Uterus (tissue), 4 donors: ENCODE data around the gene HSPB6. TPM values are rescaled to one million over a fixed set of nuclear protein-coding genes. Genes with fewer than 3 reads are reported as not detected.

ENCODE experiments used
- DNase-seq, 2 donors: peaks; one replicate each; pipeline ENCODE4 v3.0.0-alpha.2; 2019 to 2020
- H3K27ac ChIP-seq, 2 donors: fragments of 200-600 bp; sonication (generic); 1 replicate in 1 of 2; 2 replicates in 1 of 2; pipeline ENCODE4 v1.5.1; 2016 to 2018
- H3K27me3 ChIP-seq, 2 donors: fragments of 200-600 bp; sonication (generic); one replicate each; pipeline ENCODE4 v1.5.1; 2018 to 2019; ENCODE audit warnings: control low read depth in 1 of 2
- H3K36me3 ChIP-seq, 2 donors: fragments of 200-600 bp; sonication (generic); one replicate each; pipeline ENCODE4 v1.5.1; 2019; ENCODE audit warnings: control low read depth in 1 of 2
- H3K4me1 ChIP-seq, 2 donors: fragments of 200-600 bp; sonication (generic); one replicate each; pipeline ENCODE4 v1.5.1; 2018 to 2019; ENCODE audit warnings: control low read depth in 1 of 2
- H3K4me3 ChIP-seq, 2 donors: fragments of 200-600 bp; sonication (generic); 1 replicate in 1 of 2; 2 replicates in 1 of 2; pipeline ENCODE4 v1.5.1; 2018 to 2019; ENCODE audit warnings: mild to moderate bottlenecking in 1 of 2
- H3K9me3 ChIP-seq, 2 donors: fragments of 200-600 bp; sonication (generic); one replicate each; pipeline ENCODE4 v1.5.1; 2019; ENCODE audit warnings: control low read depth in 1 of 2
- CTCF ChIP-seq, 4 experiments: fragments of 200-600 bp in 2 of 4; fragments of 450-650 bp in 2 of 4; sonication (generic) in 2 of 4; IDR thresholded peaks; one replicate each; pipeline ENCODE4 v1.5.1; 2016 to 2019; ENCODE audit warnings: antibody characterized with exemption in 4 of 4, mild to moderate bottlenecking in 2 of 4, moderate library complexity in 1 of 4
- POLR2A ChIP-seq, 2 donors: fragments of 450-650 bp; IDR thresholded peaks; one replicate each; pipeline ENCODE4 v1.6.1; 2016; ENCODE audit warnings: antibody characterized with exemption in 2 of 2, mild to moderate bottlenecking in 1 of 2, moderate library complexity in 1 of 2
- intact Hi-C: fragments of 100-400 bp; cut with DNase I; formaldehyde crosslinking; loops from one replicate; pipeline ENCODE4 v1.15.1; 2023; ENCODE audit warnings: low total_unique reads
- total RNA-seq, 4 donors: library from RNA; depleted of rRNA in 3 of 4; stranded (reverse); fragments of >200 nt in 3 of 4; gene quantifications; one replicate each; pipeline versions ENCODE4 v1.1.0 to v1.2.4, GENCODE V29; 2014 to 2023
- donor health status: DM: yes; HTN: yes; CAD: no.

Gene HSPB6
- total RNA-seq, 4 donors from 2014 or later = 24.5 to 217 (median 134) TPM

GRCh38 chr19:35784503-35785338 is 27.9 kb upstream of the HSPB6 start:
- Histone ChIP-seq H3K36me3 (no peaks in the 10 kb centered on the region), H3K27ac (no peak overlapping the region), H3K4me1 (no peaks in the 10 kb centered on the region), H3K4me3 (no peak overlapping the region), H3K27me3 (no peaks in the 10 kb centered on the region), H3K9me3 (no peaks in the 10 kb centered on the region)
- TF ChIP-seq CTCF (IDR thresholded peaks at IDR 0.05) (no peak), POLR2A (IDR thresholded peaks at IDR 0.05) (no peak)
- intact Hi-C loops = loop anchor here (10.0 kb wide), 1 partner anchor 150 kb away; the partner anchor contains the start of gene LRFN3
- DNase-seq = no peak

- Histone ChIP-seq H3K4me1 (no peaks in the 10 kb centered on the region), H3K9me3 (no peaks in the 10 kb centered on the region), H3K27me3 (no peaks in the 10 kb centered on the region), H3K4me3 (no peak overlapping the region), H3K36me3 (no peaks in the 10 kb centered on the region), H3K27ac (no peak overlapping the region)
- DNase-seq = no peak
- TF ChIP-seq POLR2A (IDR thresholded peaks at IDR 0.05) (no peak), CTCF (IDR thresholded peaks at IDR 0.05) (no peak)
- intact Hi-C loops = loop anchor here (10.0 kb wide), 1 partner anchor 151 kb away; the partner anchor contains the start of gene LRFN3
Observed at GRCh38 chr19:35783469-35784434, 26.9 kb upstream of the HSPB6 start.

GRCh38 chr19:35782589-35782988 is 25.8 kb upstream of the HSPB6 start:
- intact Hi-C loops = loop anchor here (10.0 kb wide), 1 partner anchor 152 kb away; the partner anchor contains the start of gene LRFN3
- TF ChIP-seq CTCF (IDR thresholded peaks at IDR 0.05) (no peak), POLR2A (IDR thresholded peaks at IDR 0.05) (no peak)
- H3K27ac ChIP-seq = no peak overlapping the region
- no peaks in the 10 kb centered on the region for H3K36me3 ChIP-seq
- H3K4me3 ChIP-seq = no peak overlapping the region
- no peak for DNase-seq
- no peaks in the 10 kb centered on the region for H3K9me3 ChIP-seq
- H3K27me3 ChIP-seq = no peaks in the 10 kb centered on the region
- H3K4me1 ChIP-seq = no peaks in the 10 kb centered on the region

- no peaks in the 10 kb centered on the region for H3K9me3 ChIP-seq
Observed at GRCh38 chr19:35781650-35782049, 24.8 kb upstream of the HSPB6 start.

More at GRCh38 chr19:35781650-35782049, 24.8 kb upstream of the HSPB6 start:
- TF ChIP-seq POLR2A (IDR thresholded peaks at IDR 0.05) = no peak
- no peak for TF ChIP-seq CTCF (IDR thresholded peaks at IDR 0.05)
- no peak for DNase-seq
- no peak overlapping the region for H3K27ac ChIP-seq
- no peak overlapping the region for H3K4me3 ChIP-seq
- no peaks in the 10 kb centered on the region for H3K4me1 ChIP-seq
- H3K27me3 ChIP-seq = no peaks in the 10 kb centered on the region
- H3K36me3 ChIP-seq = no peaks in the 10 kb centered on the region
- intact Hi-C loops = loop anchor here (10.0 kb wide), 1 partner anchor 153 kb away; the partner anchor contains the start of gene LRFN3
